Endodermal cell (in vitro differentiated cells): ENCODE data around the gene LRRFIP1. TPM values are rescaled to one million over a fixed set of nuclear protein-coding genes. Genes with fewer than 3 reads are reported as not detected.

Experiments
- DNase-seq: peaks from one replicate; pipeline ENCODE4 v3.0.0-alpha.2; 2017
- H3K27ac ChIP-seq: 2 replicates; pipeline ENCODE4 v1.5.1; 2013; ENCODE audit warnings: mild to moderate bottlenecking, low read depth, low read length, moderate library complexity
- H3K27me3 ChIP-seq: 2 replicates; pipeline ENCODE4 v1.6.1; 2013; ENCODE audit warnings: mild to moderate bottlenecking, low read length, moderate library complexity; ENCODE audit not compliant: insufficient read depth, control insufficient read depth, poor library complexity, severe bottlenecking
- H3K36me3 ChIP-seq: 2 replicates; pipeline ENCODE4 v1.7.0; 2013; ENCODE audit warnings: mild to moderate bottlenecking, low read length, moderate library complexity; ENCODE audit not compliant: control insufficient read depth, insufficient read depth
- H3K4me1 ChIP-seq: one replicate; pipeline ENCODE4 v1.7.0; 2013; ENCODE audit warnings: low read length; ENCODE audit not compliant: control insufficient read depth, insufficient read depth
- H3K4me3 ChIP-seq: 2 replicates; pipeline ENCODE4 v1.5.1; 2013; ENCODE audit warnings: mild to moderate bottlenecking, low read length, moderate library complexity
- H3K9ac ChIP-seq: 2 replicates; pipeline ENCODE4 v1.6.1; 2013; ENCODE audit warnings: mild to moderate bottlenecking, low read length, moderate library complexity; ENCODE audit not compliant: poor library complexity, severe bottlenecking; ENCODE audit errors: extremely low read depth
- H3K9me3 ChIP-seq: 2 replicates; pipeline ENCODE4 v1.6.1; 2013; ENCODE audit warnings: mild to moderate bottlenecking, low read length, moderate library complexity; ENCODE audit not compliant: control insufficient read depth
- H3K27ac Mint-ChIP-seq: 2 replicates; pipeline ENCODE4 v1.8.0; 2020; ENCODE audit warnings: mixed read lengths
- H3K27me3 Mint-ChIP-seq: 2 replicates; pipeline ENCODE4 v1.8.0; 2021; ENCODE audit warnings: mild to moderate bottlenecking, mixed read lengths; ENCODE audit not compliant: insufficient read depth
- H3K36me3 Mint-ChIP-seq: 2 replicates; pipeline ENCODE4 v1.8.0; 2020; ENCODE audit warnings: low read depth, mixed read lengths
- H3K4me1 Mint-ChIP-seq: 2 replicates; pipeline ENCODE4 v1.8.0; 2020; ENCODE audit warnings: mixed read lengths
- H3K4me3 Mint-ChIP-seq: 2 replicates; pipeline ENCODE4 v1.8.0; 2020; ENCODE audit warnings: mild to moderate bottlenecking, moderate library complexity, mixed read lengths
- H3K9me3 Mint-ChIP-seq: 2 replicates; pipeline ENCODE4 v1.8.0; 2020; ENCODE audit warnings: mild to moderate bottlenecking, mixed read lengths
- WGBS, 2 experiments: methylation state at CpG; one replicate each; pipeline versions ENCODE4 v1.1.5 to v1.1.7; 2013; ENCODE audit warnings: missing lambda C conversion rate in 2 of 2, mixed read lengths in 1 of 2; ENCODE audit not compliant: insufficient coverage in 1 of 2, insufficient read length in 1 of 2; 5-methylcytosine and 5-hydroxymethylcytosine counted together
- total RNA-seq, 2 donors: library from RNA; stranded (reverse); fragmentation: NEBNext Ultra II Directional in 1 of 2; extraction: Animal tissue kit (Norgen Biotek cat#: 25700) in 1 of 2; gene quantifications; 2 replicates in 1 of 2; 3 replicates in 1 of 2; pipeline ENCODE4 v1.2.1, GENCODE V29; 2021
- TF ChIP-seq, protein P1 (sequence below): fragments of 200-600 bp; sonication (generic); conservative IDR thresholded peaks from 2 replicates; pipeline ENCODE4 v1.5.0; 2021; ENCODE audit warnings: antibody characterized with exemption, mild to moderate bottlenecking

LRRFIP1 gene
- total RNA-seq, 2 donors from 2014 or later, result 102 to 132 TPM

DNA sequence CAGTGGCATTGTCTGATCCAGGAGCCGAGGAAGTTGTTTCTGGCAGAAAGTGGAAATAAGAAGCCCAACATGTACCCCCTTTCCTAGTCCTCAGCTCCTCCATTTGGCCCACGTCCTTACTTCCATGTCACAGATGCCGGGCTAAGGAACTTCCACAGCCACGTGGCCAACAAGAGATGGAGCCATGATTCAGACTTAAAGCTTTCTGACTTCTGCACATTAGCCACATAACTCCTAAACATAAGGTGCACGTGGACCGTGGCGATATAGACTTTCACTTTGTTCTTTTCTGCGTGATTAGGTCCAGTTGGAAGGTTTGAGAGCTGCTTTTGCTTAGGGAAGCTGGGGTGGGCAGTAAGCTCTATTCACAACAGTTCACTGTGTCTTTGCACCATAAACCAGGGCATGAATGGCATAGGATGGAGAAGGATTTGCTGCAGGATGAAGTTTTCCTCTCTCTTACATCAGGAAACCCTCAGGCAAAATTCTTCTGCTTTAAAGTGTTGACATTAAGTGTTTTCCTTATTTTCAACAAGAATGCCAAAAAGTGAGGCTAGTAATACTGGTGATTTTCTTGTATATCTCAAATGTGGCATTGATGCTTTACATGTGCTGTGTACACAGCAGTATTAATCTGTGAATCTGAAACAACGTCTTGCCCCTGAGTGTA lies 109.9 kb downstream of the LRRFIP1 start:
- Histone ChIP-seq H3K4me3 (no peak overlapping the region), H3K9me3 (no peaks in the 10 kb centered on the region), H3K36me3 (peaks cover 65% of the 10 kb centered on the region), H3K27ac (no peak overlapping the region), H3K9ac (no peak overlapping the region), H3K4me1 (peaks cover 23% of the 10 kb centered on the region), H3K27me3 (no peaks in the 10 kb centered on the region)
- Mint-ChIP-seq H3K4me1 (peaks cover 39% of the 10 kb centered on the region), H3K9me3 (no peaks in the 10 kb centered on the region), H3K36me3 (peaks cover 48% of the 10 kb centered on the region), H3K27me3 (no peaks in the 10 kb centered on the region), H3K27ac (peak overlapping the region; percentile 5), H3K4me3 (no peak overlapping the region)
- 92 to 96% methylated on average over 7 to 9 of the region's 9 CpGs for WGBS, 2 experiments
- TF ChIP-seq, protein P1, sequence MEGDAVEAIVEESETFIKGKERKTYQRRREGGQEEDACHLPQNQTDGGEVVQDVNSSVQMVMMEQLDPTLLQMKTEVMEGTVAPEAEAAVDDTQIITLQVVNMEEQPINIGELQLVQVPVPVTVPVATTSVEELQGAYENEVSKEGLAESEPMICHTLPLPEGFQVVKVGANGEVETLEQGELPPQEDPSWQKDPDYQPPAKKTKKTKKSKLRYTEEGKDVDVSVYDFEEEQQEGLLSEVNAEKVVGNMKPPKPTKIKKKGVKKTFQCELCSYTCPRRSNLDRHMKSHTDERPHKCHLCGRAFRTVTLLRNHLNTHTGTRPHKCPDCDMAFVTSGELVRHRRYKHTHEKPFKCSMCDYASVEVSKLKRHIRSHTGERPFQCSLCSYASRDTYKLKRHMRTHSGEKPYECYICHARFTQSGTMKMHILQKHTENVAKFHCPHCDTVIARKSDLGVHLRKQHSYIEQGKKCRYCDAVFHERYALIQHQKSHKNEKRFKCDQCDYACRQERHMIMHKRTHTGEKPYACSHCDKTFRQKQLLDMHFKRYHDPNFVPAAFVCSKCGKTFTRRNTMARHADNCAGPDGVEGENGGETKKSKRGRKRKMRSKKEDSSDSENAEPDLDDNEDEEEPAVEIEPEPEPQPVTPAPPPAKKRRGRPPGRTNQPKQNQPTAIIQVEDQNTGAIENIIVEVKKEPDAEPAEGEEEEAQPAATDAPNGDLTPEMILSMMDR, result no peak
- no peak for DNase-seq

DNA sequence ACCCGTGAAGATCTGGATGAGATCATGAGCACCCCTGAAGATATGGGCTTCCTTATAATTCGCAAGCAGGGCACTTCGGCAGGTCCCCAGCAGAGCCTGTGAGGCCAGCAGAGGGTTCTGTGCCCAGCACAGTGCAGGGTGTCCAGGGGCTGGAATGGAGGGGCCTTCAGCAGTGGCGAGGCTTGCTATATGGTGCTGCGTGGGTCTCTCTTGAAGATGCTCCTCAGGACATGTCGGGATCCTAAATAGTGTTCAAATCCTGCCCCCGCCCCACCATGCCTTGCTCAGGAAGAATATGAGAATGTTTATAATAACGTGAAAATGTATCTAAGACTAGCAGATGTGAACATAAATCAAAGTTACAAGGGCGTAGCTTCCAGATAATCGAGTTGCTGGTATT lies 110.9 kb downstream of the LRRFIP1 start:
- Mint-ChIP-seq H3K9me3 (no peaks in the 10 kb centered on the region), H3K4me3 (no peak overlapping the region), H3K27me3 (no peaks in the 10 kb centered on the region), H3K36me3 (peaks cover 49% of the 10 kb centered on the region), H3K27ac (no peak overlapping the region), H3K4me1 (peaks cover 32% of the 10 kb centered on the region)
- TF ChIP-seq, protein P1, result no peak
- DNase-seq, result no peak
- H3K27me3 ChIP-seq, result no peaks in the 10 kb centered on the region
- H3K4me3 ChIP-seq, result no peak overlapping the region
- H3K9me3 ChIP-seq, result no peaks in the 10 kb centered on the region
- H3K9ac ChIP-seq, result no peak overlapping the region
- peaks cover 69% of the 10 kb centered on the region for H3K36me3 ChIP-seq
- peaks cover 15% of the 10 kb centered on the region for H3K4me1 ChIP-seq
- WGBS, 2 experiments, result 96 to 100% methylated on average over 7 to 10 of the region's 10 CpGs
- no peak overlapping the region for H3K27ac ChIP-seq

DNA sequence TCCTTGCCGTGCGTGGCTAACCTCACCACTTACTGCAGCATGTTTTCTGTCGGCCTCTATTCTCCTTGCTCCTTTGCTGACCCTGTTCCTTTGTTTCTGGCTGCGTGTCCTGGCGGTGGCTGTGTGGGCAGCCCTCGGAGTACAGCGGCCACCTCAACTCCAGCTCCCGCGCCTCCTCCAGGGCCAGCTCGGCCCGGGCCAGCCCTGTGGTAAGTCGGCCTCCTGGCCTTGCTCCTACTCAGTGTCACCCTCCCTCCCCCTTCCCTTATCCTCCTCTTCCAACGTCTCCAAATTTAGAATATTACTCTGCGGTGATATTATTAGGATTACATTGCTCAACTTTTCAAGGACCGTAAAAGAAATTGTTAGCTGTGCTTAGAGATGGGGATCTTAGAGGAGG lies 111.7 kb downstream of the LRRFIP1 start:
- Histone ChIP-seq H3K9me3 (no peaks in the 10 kb centered on the region), H3K4me1 (peaks cover 13% of the 10 kb centered on the region), H3K27ac (no peak overlapping the region), H3K9ac (no peak overlapping the region), H3K27me3 (no peaks in the 10 kb centered on the region), H3K4me3 (no peak overlapping the region), H3K36me3 (peaks cover 74% of the 10 kb centered on the region)
- peaks cover 32% of the 10 kb centered on the region for H3K4me1 Mint-ChIP-seq
- 87 to 93% methylated on average over 6 to 15 of the region's 15 CpGs for WGBS, 2 experiments
- H3K4me3 Mint-ChIP-seq, result no peak overlapping the region
- peak overlapping the region; percentile 37 for H3K27ac Mint-ChIP-seq
- H3K27me3 Mint-ChIP-seq, result no peaks in the 10 kb centered on the region
- TF ChIP-seq, protein P1, result no peak
- DNase-seq, result no peak
- no peaks in the 10 kb centered on the region for H3K9me3 Mint-ChIP-seq
- peaks cover 49% of the 10 kb centered on the region for H3K36me3 Mint-ChIP-seq
